Activated B cell treated with CpG ODN at 0.5 μM for 24 hours (primary cell): ENCODE data around the gene PPIL4. TPM values are rescaled to one million over a fixed set of nuclear protein-coding genes. Genes with fewer than 3 reads are reported as not detected.
A peak's percentile ranks its signal among the peaks of the same experiment; 100 is the strongest.

Experiments used
- ATAC-seq: fragments of 200-7000 bp; cut with Tn5 transposase; one replicate; pipeline ENCODE4 v1.10.0; 2021; ENCODE audit warnings: low read depth, mild to moderate bottlenecking, moderate library complexity
- CTCF ChIA-PET: fragments of 350-600 bp; sonication (Branson Sonifier 250); formaldehyde crosslinking; loops from one replicate; lab custom pipeline; 2021; ENCODE audit warnings: antibody characterized with exemption; lab: Charles Lee
- POLR2A ChIA-PET: fragments of 350-600 bp; sonication (Branson Sonifier 250); formaldehyde crosslinking; loops from one replicate; lab custom pipeline; 2021; ENCODE audit warnings: antibody characterized with exemption; lab: Charles Lee
- DNase-seq: peaks from one replicate; pipeline ENCODE4 v3.0.0; 2022
- H3K27ac Mint-ChIP-seq: one replicate; pipeline ENCODE4 v1.8.0; 2020; ENCODE audit warnings: mixed read lengths
- H3K27me3 Mint-ChIP-seq: one replicate; pipeline ENCODE4 v1.8.0; 2021; ENCODE audit warnings: mixed read lengths
- H3K36me3 Mint-ChIP-seq: one replicate; pipeline ENCODE4 v1.8.0; 2021; ENCODE audit warnings: low read depth, mixed read lengths
- H3K4me1 Mint-ChIP-seq: one replicate; pipeline ENCODE4 v1.8.0; 2021; ENCODE audit warnings: mixed read lengths
- H3K4me3 Mint-ChIP-seq: one replicate; pipeline ENCODE4 v1.8.0; 2020; ENCODE audit warnings: mild to moderate bottlenecking, mixed read lengths
- H3K9me3 Mint-ChIP-seq: one replicate; pipeline ENCODE4 v1.8.0; 2020; ENCODE audit warnings: mixed read lengths
- intact Hi-C: fragments of 100-400 bp; cut with micrococcal nuclease; formaldehyde crosslinking; loops from one replicate; pipeline ENCODE4 v1.15.1; 2024
- total RNA-seq: library from RNA; stranded (reverse); gene quantifications from 2 replicates; pipeline ENCODE4 v1.2.3, GENCODE V29; 2022
- TF ChIP-seq, protein P1 (sequence below): fragments of 200-600 bp; IDR thresholded peaks from one replicate; pipeline ENCODE4 v1.8.0; 2022; ENCODE audit warnings: antibody characterized with exemption, mild to moderate bottlenecking

PPIL4 gene
- total RNA-seq, 1 donor from 2014 or later = 24.0 TPM

DNA sequence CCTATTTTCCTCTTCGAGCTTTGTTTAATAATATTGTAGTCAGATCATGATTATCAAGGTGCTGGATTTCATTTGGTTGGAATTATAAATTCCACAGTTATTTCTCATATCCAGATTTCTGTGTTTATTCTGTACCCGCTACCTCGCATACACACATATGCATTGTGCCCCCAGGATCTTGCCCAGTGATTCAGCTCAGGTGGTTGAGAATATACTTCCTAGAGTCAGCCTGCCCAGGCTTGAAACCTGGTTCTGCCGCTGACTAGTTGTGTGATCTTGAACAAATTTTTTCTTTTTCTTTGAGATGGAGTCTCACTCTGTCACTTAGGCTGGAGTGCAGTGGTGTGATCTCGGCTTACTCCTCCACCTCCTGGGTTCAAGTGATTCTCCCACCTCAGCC is 35.0 kb upstream of the PPIL4 start:
- Mint-ChIP-seq H3K27me3 (no peaks in the 10 kb centered on the region), H3K9me3 (no peaks in the 10 kb centered on the region), H3K27ac (no peak overlapping the region), H3K4me1 (no peaks in the 10 kb centered on the region), H3K36me3 (peaks cover 67% of the 10 kb centered on the region), H3K4me3 (no peak overlapping the region)
- ChIA-PET POLR2A (no interaction called here), CTCF (no interaction called here)
- ATAC-seq = no peak
- TF ChIP-seq, protein P1, sequence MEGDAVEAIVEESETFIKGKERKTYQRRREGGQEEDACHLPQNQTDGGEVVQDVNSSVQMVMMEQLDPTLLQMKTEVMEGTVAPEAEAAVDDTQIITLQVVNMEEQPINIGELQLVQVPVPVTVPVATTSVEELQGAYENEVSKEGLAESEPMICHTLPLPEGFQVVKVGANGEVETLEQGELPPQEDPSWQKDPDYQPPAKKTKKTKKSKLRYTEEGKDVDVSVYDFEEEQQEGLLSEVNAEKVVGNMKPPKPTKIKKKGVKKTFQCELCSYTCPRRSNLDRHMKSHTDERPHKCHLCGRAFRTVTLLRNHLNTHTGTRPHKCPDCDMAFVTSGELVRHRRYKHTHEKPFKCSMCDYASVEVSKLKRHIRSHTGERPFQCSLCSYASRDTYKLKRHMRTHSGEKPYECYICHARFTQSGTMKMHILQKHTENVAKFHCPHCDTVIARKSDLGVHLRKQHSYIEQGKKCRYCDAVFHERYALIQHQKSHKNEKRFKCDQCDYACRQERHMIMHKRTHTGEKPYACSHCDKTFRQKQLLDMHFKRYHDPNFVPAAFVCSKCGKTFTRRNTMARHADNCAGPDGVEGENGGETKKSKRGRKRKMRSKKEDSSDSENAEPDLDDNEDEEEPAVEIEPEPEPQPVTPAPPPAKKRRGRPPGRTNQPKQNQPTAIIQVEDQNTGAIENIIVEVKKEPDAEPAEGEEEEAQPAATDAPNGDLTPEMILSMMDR = no peak
- intact Hi-C loops = no loop called here
- no peak for DNase-seq

DNA sequence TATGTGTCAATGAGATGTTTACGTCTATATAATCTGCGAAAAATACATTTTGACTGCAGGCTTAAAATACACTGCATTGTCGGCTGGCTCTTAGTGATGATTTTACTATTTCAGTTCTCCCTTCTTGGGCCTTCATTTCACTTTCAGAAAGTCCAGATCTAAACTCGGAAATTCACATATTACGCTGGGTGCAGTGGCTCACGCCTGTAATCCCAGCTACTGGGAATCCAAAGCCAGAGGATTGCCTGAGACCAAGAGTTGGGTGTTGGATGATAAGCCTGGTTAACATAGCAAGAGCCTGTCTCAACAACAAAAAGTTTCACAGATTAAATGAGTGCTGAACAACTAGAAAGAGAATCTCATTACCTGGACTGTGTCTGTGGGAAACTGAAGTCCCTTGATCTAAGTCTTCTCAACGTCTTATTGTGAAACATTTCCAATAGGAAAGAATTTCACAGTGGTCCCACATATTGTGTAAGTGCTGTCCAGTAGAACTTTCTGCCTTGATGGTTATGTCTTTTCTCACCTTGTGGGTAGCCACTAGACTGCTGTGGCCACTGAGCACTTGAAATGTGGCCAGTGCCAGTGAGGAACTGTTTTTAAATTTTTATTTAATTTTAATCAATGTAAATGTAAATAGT is 22.2 kb upstream of the PPIL4 start:
- H3K27ac Mint-ChIP-seq = peak overlapping the region; percentile 81
- no peak for ATAC-seq
- TF ChIP-seq, protein P1 = no peak
- H3K4me1 Mint-ChIP-seq = peaks cover 22% of the 10 kb centered on the region
- intact Hi-C loops = loop anchor here (2.0 to 5.0 kb wide), 5 partner anchors 181 to 1823 kb away; partner anchors contain the start of genes LRP11, PCMT1 and ZBTB2
- CTCF ChIA-PET = no interaction called here
- POLR2A ChIA-PET = interaction anchor here (0.7 kb wide), 1 partner anchor 22 kb away, joined by 4 read pairs; the partner anchor contains the start of gene PPIL4
- no peaks in the 10 kb centered on the region for H3K27me3 Mint-ChIP-seq
- peak overlapping the region; percentile 93 for H3K4me3 Mint-ChIP-seq
- H3K9me3 Mint-ChIP-seq = no peaks in the 10 kb centered on the region
- peaks cover 11% of the 10 kb centered on the region for H3K36me3 Mint-ChIP-seq
- DNase-seq = no peak

DNA sequence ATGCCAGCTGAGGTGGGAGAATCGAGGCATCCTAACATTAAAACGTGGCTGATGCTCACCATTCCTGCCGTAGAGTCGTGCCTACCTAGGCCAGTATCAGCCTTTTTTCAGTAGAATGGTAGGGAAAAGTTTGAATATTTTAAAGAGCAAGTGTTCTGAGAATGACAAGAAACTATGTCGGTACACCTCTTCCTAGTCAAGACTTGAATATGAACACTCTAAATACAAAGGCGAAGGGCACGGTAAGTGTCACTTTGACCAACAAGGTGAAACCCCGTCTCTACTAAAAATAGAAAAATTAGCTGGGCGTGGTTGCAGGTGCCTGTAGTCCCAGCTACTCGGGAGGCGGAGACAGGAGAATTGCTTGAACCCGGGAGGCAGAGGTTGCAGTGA is 21.3 kb upstream of the PPIL4 start:
- CTCF ChIA-PET = no interaction called here

DNA sequence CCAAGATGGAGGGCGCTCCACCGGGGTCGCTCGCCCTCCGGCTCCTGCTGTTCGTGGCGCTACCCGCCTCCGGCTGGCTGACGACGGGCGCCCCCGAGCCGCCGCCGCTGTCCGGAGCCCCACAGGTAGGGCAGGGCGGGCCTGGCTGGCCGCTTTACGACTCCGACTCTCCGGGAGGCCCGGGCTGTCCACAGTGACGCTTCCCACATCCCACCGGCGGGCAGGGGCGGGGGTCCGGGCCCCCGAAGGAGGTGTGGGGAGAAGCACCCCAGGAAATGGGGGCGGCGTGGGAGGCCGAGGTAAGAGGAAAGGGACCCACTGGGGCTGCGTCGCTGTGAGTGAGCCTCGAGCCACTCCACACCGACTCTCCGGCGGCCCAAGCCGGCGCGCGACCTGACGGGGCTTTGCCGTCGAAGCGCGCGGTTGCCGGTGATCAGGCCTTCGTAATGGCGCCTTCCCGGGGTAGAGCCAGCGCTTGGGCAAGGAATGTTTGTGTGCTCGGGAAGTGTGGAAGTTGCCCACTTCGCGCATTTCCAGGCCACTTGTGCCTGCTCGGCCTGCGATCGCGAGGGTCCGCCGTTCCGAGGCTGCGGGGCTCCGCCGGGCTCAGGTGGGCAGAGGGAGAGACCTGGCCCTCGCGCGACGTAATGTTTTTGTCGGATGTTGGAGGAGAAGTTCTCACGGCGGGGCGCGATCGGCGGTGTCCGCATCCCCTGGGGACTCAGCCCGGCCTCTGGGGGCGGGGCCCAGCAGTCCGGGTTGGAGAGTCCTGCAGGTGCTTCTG is 20.8 kb upstream of the PPIL4 start:
- Mint-ChIP-seq H3K27ac (peak overlapping the region; percentile 81), H3K36me3 (peaks cover 8% of the 10 kb centered on the region), H3K9me3 (no peaks in the 10 kb centered on the region), H3K4me1 (peaks cover 22% of the 10 kb centered on the region), H3K4me3 (peak overlapping the region; percentile 93), H3K27me3 (no peaks in the 10 kb centered on the region)
- ATAC-seq (peak; percentile 13), DNase-seq (no peak)
- intact Hi-C loops = loop anchor here (1.0 to 5.0 kb wide), 8 partner anchors 20 to 1824 kb away; partner anchors contain the start of genes KATNA1, LRP11, PCMT1 and PPIL4
- POLR2A ChIA-PET = interaction anchor here (0.7 to 2.6 kb wide), 6 partner anchors 9 to 112 kb away, joined by 3 to 25 read pairs (median 3); partner anchors contain the start of gene PPIL4
- TF ChIP-seq, protein P1 = no peak
- CTCF ChIA-PET = interaction anchor here (0.8 kb wide), 1 partner anchor 181 kb away, joined by 3 read pairs; no protein-coding TSS in a partner anchor

More for the DNA sequence above, 21.3 kb upstream of the PPIL4 start:
- H3K4me3 Mint-ChIP-seq = peak overlapping the region; percentile 93
- H3K27ac Mint-ChIP-seq = peak overlapping the region; percentile 81
- peaks cover 22% of the 10 kb centered on the region for H3K4me1 Mint-ChIP-seq
- ATAC-seq (no peak), DNase-seq (no peak)
- TF ChIP-seq, protein P1 = no peak
- intact Hi-C loops = loop anchor here (2.0 to 5.0 kb wide), 5 partner anchors 182 to 1824 kb away; partner anchors contain the start of genes LRP11, PCMT1 and ZBTB2
- H3K27me3 Mint-ChIP-seq = no peaks in the 10 kb centered on the region
- peaks cover 8% of the 10 kb centered on the region for H3K36me3 Mint-ChIP-seq
- H3K9me3 Mint-ChIP-seq = no peaks in the 10 kb centered on the region
- POLR2A ChIA-PET = interaction anchor here (0.7 kb wide), 1 partner anchor 21 kb away, joined by 4 read pairs; the partner anchor contains the start of gene PPIL4
